Measurements from ENCODE around the gene TBC1D2B. TPM values are rescaled to one million over a fixed set of nuclear protein-coding genes. Genes with fewer than 3 reads are reported as not detected.

Gene TBC1D2B
- total and polyA plus RNA-seq, 2 donors (not counting 3 experiments of a cell fraction or from before 2014, with no cell fraction given), result 30.8 to 46.1 TPM

- Histone ChIP-seq H3K9me1 (replicated peaks; ENCODE audit: control insufficient read depth, extremely low read depth, insufficient read depth, low read length) (no peaks in the 10 kb centered on the region), H2AFZ (ENCODE audit: low read depth, low read length) (no peak overlapping the region), H3K36me3 (ENCODE audit: control insufficient read depth in 2 of 2, extremely low read depth in 1 of 2, insufficient read depth in 2 of 2, low read length in 2 of 2) (no peaks in the 10 kb centered on the region), H3K9ac (replicated peaks; ENCODE audit: extremely low read depth, insufficient read depth, low read length) (no peak overlapping the region), H3K9me3 (replicated peaks; ENCODE audit: control insufficient read depth, insufficient read depth, low read length) (no peaks in the 10 kb centered on the region), H3K4me2 (ENCODE audit: insufficient read depth, low read length) (no peak overlapping the region), H3K27me3 (ENCODE audit: control insufficient read depth in 2 of 2, insufficient read depth in 2 of 2, low read length in 2 of 2) (no peaks in the 10 kb centered on the region), H3K4me1 (ENCODE audit: control insufficient read depth, extremely low read depth, insufficient read depth, low read length) (peaks cover 39% of the 10 kb centered on the region), H3K79me2 (ENCODE audit: control insufficient read depth, insufficient read depth, low read length) (peaks cover 72% of the 10 kb centered on the region), H3K4me3 (replicated peaks in 1 of 3; ENCODE audit: insufficient read depth in 1 of 3, low read depth in 1 of 3, low read length in 3 of 3) (no peak overlapping the region), H3K27ac (ENCODE audit: insufficient read depth, low read depth, low read length) (no peak overlapping the region), H4K20me1 (replicated peaks; ENCODE audit: control insufficient read depth, extremely low read depth, insufficient read depth, low read length) (no peaks in the 10 kb centered on the region)
- TF ChIP-seq MAX (IDR thresholded peaks at IDR 0.05; ENCODE audit: insufficient read depth, insufficient read length) (no peak), POLR2A (IDR thresholded peaks at IDR 0.05; ENCODE audit: low read depth, low read length) (no peak), MYC (IDR thresholded peaks at IDR 0.05; ENCODE audit: low read depth, low read length) (no peak), FOS (IDR thresholded peaks at IDR 0.05; ENCODE audit: borderline replicate concordance, insufficient read depth, low read length) (peak; percentile 53), JUN (IDR thresholded peaks at IDR 0.05; ENCODE audit: borderline replicate concordance, insufficient read depth, insufficient read length, low read depth) (peak; percentile 54)
- intact Hi-C loops (cut with micrococcal nuclease) (no loop called here), dilution Hi-C loops (cut with MboI; ENCODE audit: extremely low pct_ligation_motif_present, low sequenced_read_pairs) (no loop called here)
- POLR2A ChIA-PET, result interaction anchor here (1.2 kb wide), 1 partner anchor 9 kb away, joined by 3 read pairs; no protein-coding TSS in a partner anchor
- no TSS peak for BruUV-seq (replicated peaks)
- FAIRE-seq, result peak; percentile 88
- CTCF ChIA-PET, result interaction anchor here (1.4 to 2.4 kb wide), 4 partner anchors 9 to 49 kb away, joined by 4 to 25 read pairs (median 6); no protein-coding TSS in a partner anchor
- DNase-seq (ENCODE audit: low read depth, low spot score), result peak; percentile 55
Measured at GRCh38 chr15:78059110-78059839, 18.2 kb downstream of the TBC1D2B start.

DNA sequence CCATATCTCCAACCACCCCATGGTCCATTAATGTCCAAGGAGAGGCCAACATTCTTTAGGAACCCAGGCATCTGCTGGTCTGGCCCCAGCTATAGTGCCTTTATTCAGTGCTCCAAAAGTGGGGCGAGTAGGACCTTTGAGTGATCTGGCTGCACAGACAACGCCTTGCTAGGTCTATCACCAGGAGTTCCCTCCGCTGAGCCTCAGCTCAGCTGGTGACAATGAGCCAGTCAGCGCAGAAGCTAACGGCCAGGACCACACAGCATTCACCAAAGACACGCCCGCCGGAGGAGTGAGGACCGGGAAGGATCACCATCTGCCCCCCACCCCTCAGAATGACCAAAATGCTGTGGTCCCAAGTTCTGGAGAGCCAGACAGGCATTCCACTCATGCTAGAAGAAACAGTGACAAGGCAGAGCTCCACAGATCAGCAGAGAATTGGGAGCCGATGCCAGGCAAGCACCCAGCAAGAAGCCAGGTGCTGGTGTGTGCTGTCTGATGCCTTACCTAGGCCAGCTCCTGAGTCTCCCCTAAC is 19.0 kb downstream of the TBC1D2B start:
- dilution Hi-C loops (cut with MboI; ENCODE audit: extremely low pct_ligation_motif_present, low sequenced_read_pairs) (no loop called here), intact Hi-C loops (cut with micrococcal nuclease) (no loop called here)
- no peaks in the 10 kb centered on the region for H3K9me3 ChIP-seq (replicated peaks; ENCODE audit: control insufficient read depth, insufficient read depth, low read length)
- BruUV-seq (replicated peaks), result no TSS peak
- no peak overlapping the region for H3K4me3 ChIP-seq (replicated peaks in 1 of 3; ENCODE audit: insufficient read depth in 1 of 3, low read depth in 1 of 3, low read length in 3 of 3)
- no peak overlapping the region for H3K27ac ChIP-seq (ENCODE audit: insufficient read depth, low read depth, low read length)
- H3K9me1 ChIP-seq (replicated peaks; ENCODE audit: control insufficient read depth, extremely low read depth, insufficient read depth, low read length), result no peaks in the 10 kb centered on the region
- no peaks in the 10 kb centered on the region for H4K20me1 ChIP-seq (replicated peaks; ENCODE audit: control insufficient read depth, extremely low read depth, insufficient read depth, low read length)
- no peak for TF ChIP-seq POLR2A (IDR thresholded peaks at IDR 0.05; ENCODE audit: low read depth, low read length)
- TF ChIP-seq MYC (IDR thresholded peaks at IDR 0.05; ENCODE audit: low read depth, low read length), result no peak
- no peak for TF ChIP-seq POLR2AphosphoS5 (IDR thresholded peaks at IDR 0.05; ENCODE audit: insufficient read depth, low read depth, low read length)
- no peak for TF ChIP-seq FOS (IDR thresholded peaks at IDR 0.05; ENCODE audit: borderline replicate concordance, insufficient read depth, low read length)
- no peak for TF ChIP-seq GATA2 (IDR thresholded peaks at IDR 0.05; ENCODE audit: insufficient read depth, insufficient read length, low read depth, low read length)
- TF ChIP-seq MAX (IDR thresholded peaks at IDR 0.05; ENCODE audit: insufficient read depth, insufficient read length), result no peak
- TF ChIP-seq, protein P1, sequence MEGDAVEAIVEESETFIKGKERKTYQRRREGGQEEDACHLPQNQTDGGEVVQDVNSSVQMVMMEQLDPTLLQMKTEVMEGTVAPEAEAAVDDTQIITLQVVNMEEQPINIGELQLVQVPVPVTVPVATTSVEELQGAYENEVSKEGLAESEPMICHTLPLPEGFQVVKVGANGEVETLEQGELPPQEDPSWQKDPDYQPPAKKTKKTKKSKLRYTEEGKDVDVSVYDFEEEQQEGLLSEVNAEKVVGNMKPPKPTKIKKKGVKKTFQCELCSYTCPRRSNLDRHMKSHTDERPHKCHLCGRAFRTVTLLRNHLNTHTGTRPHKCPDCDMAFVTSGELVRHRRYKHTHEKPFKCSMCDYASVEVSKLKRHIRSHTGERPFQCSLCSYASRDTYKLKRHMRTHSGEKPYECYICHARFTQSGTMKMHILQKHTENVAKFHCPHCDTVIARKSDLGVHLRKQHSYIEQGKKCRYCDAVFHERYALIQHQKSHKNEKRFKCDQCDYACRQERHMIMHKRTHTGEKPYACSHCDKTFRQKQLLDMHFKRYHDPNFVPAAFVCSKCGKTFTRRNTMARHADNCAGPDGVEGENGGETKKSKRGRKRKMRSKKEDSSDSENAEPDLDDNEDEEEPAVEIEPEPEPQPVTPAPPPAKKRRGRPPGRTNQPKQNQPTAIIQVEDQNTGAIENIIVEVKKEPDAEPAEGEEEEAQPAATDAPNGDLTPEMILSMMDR (IDR thresholded peaks at IDR 0.05; ENCODE audit: extremely low read depth in 1 of 2, insufficient read depth in 1 of 2, low read depth in 1 of 2, low read length in 2 of 2), result no peak
- TF ChIP-seq EZH2 (IDR thresholded peaks at IDR 0.05; ENCODE audit: borderline replicate concordance, low read depth, low read length, severe bottlenecking), result no peak
- TF ChIP-seq JUN (IDR thresholded peaks at IDR 0.05; ENCODE audit: borderline replicate concordance, insufficient read depth, insufficient read length, low read depth), result no peak
- H3K79me2 ChIP-seq (ENCODE audit: control insufficient read depth, insufficient read depth, low read length), result peaks cover 67% of the 10 kb centered on the region
- ChIA-PET POLR2A (interaction anchor here (1.2 kb wide), 1 partner anchor 8 kb away, joined by 3 read pairs; no protein-coding TSS in a partner anchor), CTCF (interaction anchor here (1.0 to 2.4 kb wide), 5 partner anchors 8 to 50 kb away, joined by 3 to 25 read pairs (median 4); no protein-coding TSS in a partner anchor)
- H2AFZ ChIP-seq (ENCODE audit: low read depth, low read length), result no peak overlapping the region
- no peaks in the 10 kb centered on the region for H3K27me3 ChIP-seq (ENCODE audit: control insufficient read depth in 2 of 2, insufficient read depth in 2 of 2, low read length in 2 of 2)
- FAIRE-seq, result no peak
- no peak for DNase-seq (ENCODE audit: low read depth, low spot score)
- H3K9ac ChIP-seq (replicated peaks; ENCODE audit: extremely low read depth, insufficient read depth, low read length), result no peak overlapping the region
- H3K4me1 ChIP-seq (ENCODE audit: control insufficient read depth, extremely low read depth, insufficient read depth, low read length), result peaks cover 39% of the 10 kb centered on the region
- H3K4me2 ChIP-seq (ENCODE audit: insufficient read depth, low read length), result no peak overlapping the region
- no peaks in the 10 kb centered on the region for H3K36me3 ChIP-seq (ENCODE audit: control insufficient read depth in 2 of 2, extremely low read depth in 1 of 2, insufficient read depth in 2 of 2, low read length in 2 of 2)

Measured in endothelial cell of umbilical vein (primary cell).